Prostate gland (tissue), 2 donors: Measurements from ENCODE around the gene PTPN2.

Experiments used
- POLR2AphosphoS5 ChIP-seq: sonication (generic); formaldehyde crosslinking; IDR thresholded peaks from one replicate; pipeline ENCODE4 v1.6.1; 2017; ENCODE audit warnings: antibody characterized with exemption
- TF ChIP-seq, protein P1 (sequence below), 4 experiments: fragments of 200-600 bp in 2 of 4; fragments of 450-650 bp in 2 of 4; sonication (generic) in 2 of 4; IDR thresholded peaks; 1 replicate in 3 of 4; 2 replicates in 1 of 4; pipeline ENCODE4 v1.5.1; 2016 to 2019; ENCODE audit warnings: antibody characterized with exemption in 4 of 4, mild to moderate bottlenecking in 2 of 4, moderate library complexity in 2 of 4

DNA sequence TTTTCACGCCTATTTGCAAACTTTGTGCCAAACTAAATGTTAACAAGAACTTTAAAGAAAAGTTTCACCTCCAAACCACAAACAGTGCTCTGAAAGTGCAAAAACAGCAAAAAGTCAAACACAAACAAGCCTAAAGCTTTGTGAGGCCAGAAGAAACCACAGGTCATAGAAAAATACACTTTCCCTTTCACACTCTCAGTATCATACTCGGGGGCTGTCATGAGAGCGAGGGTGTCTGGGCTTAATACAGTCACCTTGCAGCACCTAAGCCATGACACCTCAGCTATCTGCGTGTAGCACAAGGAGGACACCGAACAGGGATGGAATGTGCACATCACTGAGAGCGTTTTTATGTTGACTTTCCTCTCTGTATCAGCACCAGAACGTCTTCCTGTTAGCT is 37.1 kb upstream of the PTPN2 start:
- TF ChIP-seq, protein P1, sequence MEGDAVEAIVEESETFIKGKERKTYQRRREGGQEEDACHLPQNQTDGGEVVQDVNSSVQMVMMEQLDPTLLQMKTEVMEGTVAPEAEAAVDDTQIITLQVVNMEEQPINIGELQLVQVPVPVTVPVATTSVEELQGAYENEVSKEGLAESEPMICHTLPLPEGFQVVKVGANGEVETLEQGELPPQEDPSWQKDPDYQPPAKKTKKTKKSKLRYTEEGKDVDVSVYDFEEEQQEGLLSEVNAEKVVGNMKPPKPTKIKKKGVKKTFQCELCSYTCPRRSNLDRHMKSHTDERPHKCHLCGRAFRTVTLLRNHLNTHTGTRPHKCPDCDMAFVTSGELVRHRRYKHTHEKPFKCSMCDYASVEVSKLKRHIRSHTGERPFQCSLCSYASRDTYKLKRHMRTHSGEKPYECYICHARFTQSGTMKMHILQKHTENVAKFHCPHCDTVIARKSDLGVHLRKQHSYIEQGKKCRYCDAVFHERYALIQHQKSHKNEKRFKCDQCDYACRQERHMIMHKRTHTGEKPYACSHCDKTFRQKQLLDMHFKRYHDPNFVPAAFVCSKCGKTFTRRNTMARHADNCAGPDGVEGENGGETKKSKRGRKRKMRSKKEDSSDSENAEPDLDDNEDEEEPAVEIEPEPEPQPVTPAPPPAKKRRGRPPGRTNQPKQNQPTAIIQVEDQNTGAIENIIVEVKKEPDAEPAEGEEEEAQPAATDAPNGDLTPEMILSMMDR (IDR thresholded peaks at IDR 0.05) = no peak
- TF ChIP-seq POLR2AphosphoS5 = no peak
